Liver (tissue), 9 donors: ENCODE results near the gene STRIT1. TPM values are rescaled to one million over a fixed set of nuclear protein-coding genes. Genes with fewer than 3 reads are reported as not detected.

ENCODE experiments used
- DNase-seq: peaks from one replicate; pipeline ENCODE4 v3.0.0-alpha.2; 2017; ENCODE audit warnings: low spot score
- H3K27ac ChIP-seq, 2 donors: one replicate each; pipeline ENCODE4 v1.7.0; 2013; ENCODE audit warnings: inconsistent platforms in 2 of 2, low read length in 2 of 2, control low read depth in 1 of 2, low read depth in 1 of 2, mild to moderate bottlenecking in 1 of 2
- H3K27me3 ChIP-seq, 4 donors: one replicate each; pipeline versions ENCODE4 v1.6.1 to v1.7.0; 2013; ENCODE audit warnings: low read length in 3 of 4, inconsistent platforms in 1 of 4, mild to moderate bottlenecking in 1 of 4, moderate library complexity in 1 of 4; ENCODE audit not compliant: control insufficient read depth in 4 of 4, insufficient read depth in 4 of 4
- H3K36me3 ChIP-seq, 4 donors: one replicate each; pipeline versions ENCODE4 v1.6.1 to v1.7.0; 2013; ENCODE audit warnings: low read length in 3 of 4, mild to moderate bottlenecking in 3 of 4, low read depth in 1 of 4, moderate library complexity in 1 of 4; ENCODE audit not compliant: control insufficient read depth in 4 of 4, insufficient read depth in 3 of 4
- H3K4me1 ChIP-seq, 4 donors: one replicate each; pipeline versions ENCODE4 v1.6.1 to v1.7.0; 2013; ENCODE audit warnings: low read length in 3 of 4, mild to moderate bottlenecking in 3 of 4, moderate library complexity in 1 of 4; ENCODE audit not compliant: control insufficient read depth in 4 of 4, insufficient read depth in 4 of 4
- H3K4me3 ChIP-seq, 3 donors: one replicate each; pipeline versions ENCODE4 v1.6.1 to v1.7.0; 2013; ENCODE audit warnings: low read length in 3 of 3, control low read depth in 1 of 3, low read depth in 1 of 3, mild to moderate bottlenecking in 1 of 3
- H3K9ac ChIP-seq, 2 donors: one replicate each; pipeline ENCODE4 v1.7.0; 2013; ENCODE audit warnings: low read length in 2 of 2, mild to moderate bottlenecking in 2 of 2, moderate library complexity in 2 of 2, control low read depth in 1 of 2, low read depth in 1 of 2
- H3K9me3 ChIP-seq, 4 donors: one replicate each; pipeline versions ENCODE4 v1.6.1 to v1.7.0; 2013; ENCODE audit warnings: low read length in 3 of 4; ENCODE audit not compliant: control insufficient read depth in 4 of 4
- EGR1 ChIP-seq, 2 donors: IDR thresholded peaks; 2 replicates each; pipeline ENCODE4 v1.6.1; 2016 to 2018; ENCODE audit warnings: antibody characterized with exemption in 2 of 2, low read depth in 2 of 2
- FOXA1 ChIP-seq: IDR thresholded peaks from 2 replicates; pipeline ENCODE4 v1.6.1; 2016; ENCODE audit warnings: antibody characterized with exemption
- FOXA2 ChIP-seq: IDR thresholded peaks from 2 replicates; pipeline ENCODE4 v1.6.1; 2016; ENCODE audit warnings: antibody characterized with exemption
- GABPA ChIP-seq, 2 donors: IDR thresholded peaks in 1 of 2; conservative IDR thresholded peaks in 1 of 2; 2 replicates each; pipeline ENCODE4 v1.6.1; 2016; ENCODE audit warnings: antibody characterized with exemption in 2 of 2, mild to moderate bottlenecking in 1 of 2, moderate library complexity in 1 of 2
- HNF4A ChIP-seq, 2 donors: conservative IDR thresholded peaks; 2 replicates each; pipeline ENCODE4 v1.6.1; 2016; ENCODE audit warnings: antibody characterized with exemption in 2 of 2, mild to moderate bottlenecking in 2 of 2
- HNF4G ChIP-seq: IDR thresholded peaks from 2 replicates; pipeline ENCODE4 v1.6.1; 2016; ENCODE audit warnings: antibody characterized with exemption
- JUND ChIP-seq, 2 donors: IDR thresholded peaks; 2 replicates each; pipeline ENCODE4 v1.6.1; 2016; ENCODE audit warnings: antibody characterized with exemption in 2 of 2
- NR2F2 ChIP-seq: IDR thresholded peaks from 2 replicates; pipeline ENCODE4 v1.6.1; 2016; ENCODE audit warnings: antibody characterized with exemption
- RAD21 ChIP-seq, 2 donors: IDR thresholded peaks; 2 replicates each; pipeline ENCODE4 v1.6.1; 2016; ENCODE audit warnings: antibody characterized with exemption in 2 of 2, mild to moderate bottlenecking in 2 of 2
- RXRA ChIP-seq, 2 donors: IDR thresholded peaks; 2 replicates each; pipeline ENCODE4 v1.6.1; 2017 to 2018; ENCODE audit warnings: antibody characterized with exemption in 2 of 2, mild to moderate bottlenecking in 1 of 2
- SP1 ChIP-seq: IDR thresholded peaks from 2 replicates; pipeline ENCODE4 v1.6.1; 2018; ENCODE audit warnings: antibody characterized with exemption, mild to moderate bottlenecking
- TAF1 ChIP-seq: conservative IDR thresholded peaks from 2 replicates; pipeline ENCODE4 v1.6.1; 2016; ENCODE audit warnings: antibody characterized with exemption, mild to moderate bottlenecking
- YY1 ChIP-seq: IDR thresholded peaks from 2 replicates; pipeline ENCODE4 v1.6.1; 2016; ENCODE audit warnings: antibody characterized with exemption, mild to moderate bottlenecking
- WGBS: extraction: QIAGEN DNeasy Blood & Tissue Kit; methylation state at CpG from one replicate; pipeline ENCODE4 v1.1.7; 2013; 5-methylcytosine and 5-hydroxymethylcytosine counted together
- polyA plus RNA-seq, 2 donors: library from polyadenylated mRNA; stranded (reverse) in 1 of 2; unstranded in 1 of 2; fragments of 200-250 nt in 1 of 2; fragments of >200 nt in 1 of 2; fragmentation: Nextera tagmentation in 1 of 2; extraction: Ambion mirVana in 1 of 2; gene quantifications; one replicate each; pipeline versions ENCODE4 v1.2.1 to v1.2.3, GENCODE V29; 2013 to 2015
- total RNA-seq, 2 donors: library from RNA; depleted of rRNA; stranded (reverse); fragments of >200 nt; gene quantifications; one replicate each; pipeline ENCODE4 v1.2.3, GENCODE V29; 2014
- TF ChIP-seq, protein P1 (sequence below): fragments of 150-350 bp; IDR thresholded peaks from 2 replicates; pipeline ENCODE4 v1.5.1; 2017; ENCODE audit warnings: improper control_type of control experiment, low read depth, low read length; ENCODE audit not compliant: missing input control
- TF ChIP-seq, protein P2 (sequence below): IDR thresholded peaks from 2 replicates; pipeline ENCODE4 v1.6.1; 2016; ENCODE audit warnings: antibody characterized with exemption
- TF ChIP-seq, protein P3 (sequence below): IDR thresholded peaks from 2 replicates; pipeline ENCODE4 v1.6.1; 2016; ENCODE audit warnings: antibody characterized with exemption, mild to moderate bottlenecking
- TF ChIP-seq, protein P4 (sequence below): IDR thresholded peaks from 2 replicates; pipeline ENCODE4 v1.6.1; 2016; ENCODE audit warnings: antibody characterized with exemption
- TF ChIP-seq, protein P5 (sequence below): IDR thresholded peaks from 2 replicates; pipeline ENCODE4 v1.6.1; 2016; ENCODE audit warnings: antibody characterized with exemption
- donor health status: healthy.
- donor health status: healthy.
- donor health status: healthy.
- donor health status: healthy.
- donor health status: healthy.

The STRIT1 gene
- total and polyA plus RNA-seq, 4 donors, result not detected

DNA sequence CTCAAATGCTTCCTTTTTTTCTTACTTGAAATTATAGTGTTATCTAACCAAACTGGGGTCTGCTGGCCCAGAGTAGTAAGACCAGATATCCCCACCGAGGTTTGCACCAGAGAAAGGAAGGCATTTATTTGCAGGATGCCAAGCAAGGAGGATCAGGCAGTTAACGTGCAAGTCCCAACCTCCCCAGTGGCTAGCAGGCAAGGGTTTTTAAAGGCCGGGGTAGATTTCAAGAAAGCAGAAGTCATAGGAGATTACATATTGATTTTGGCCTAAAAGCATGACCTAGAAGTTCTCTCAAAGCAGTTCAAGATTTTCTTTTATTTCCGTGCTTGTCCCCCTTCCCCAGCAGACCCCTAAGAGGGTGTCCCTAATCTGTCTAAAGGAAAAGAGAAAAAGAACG is 32.8 kb upstream of the STRIT1 start:
- no peak for TF ChIP-seq YY1
- TF ChIP-seq, protein P1, sequence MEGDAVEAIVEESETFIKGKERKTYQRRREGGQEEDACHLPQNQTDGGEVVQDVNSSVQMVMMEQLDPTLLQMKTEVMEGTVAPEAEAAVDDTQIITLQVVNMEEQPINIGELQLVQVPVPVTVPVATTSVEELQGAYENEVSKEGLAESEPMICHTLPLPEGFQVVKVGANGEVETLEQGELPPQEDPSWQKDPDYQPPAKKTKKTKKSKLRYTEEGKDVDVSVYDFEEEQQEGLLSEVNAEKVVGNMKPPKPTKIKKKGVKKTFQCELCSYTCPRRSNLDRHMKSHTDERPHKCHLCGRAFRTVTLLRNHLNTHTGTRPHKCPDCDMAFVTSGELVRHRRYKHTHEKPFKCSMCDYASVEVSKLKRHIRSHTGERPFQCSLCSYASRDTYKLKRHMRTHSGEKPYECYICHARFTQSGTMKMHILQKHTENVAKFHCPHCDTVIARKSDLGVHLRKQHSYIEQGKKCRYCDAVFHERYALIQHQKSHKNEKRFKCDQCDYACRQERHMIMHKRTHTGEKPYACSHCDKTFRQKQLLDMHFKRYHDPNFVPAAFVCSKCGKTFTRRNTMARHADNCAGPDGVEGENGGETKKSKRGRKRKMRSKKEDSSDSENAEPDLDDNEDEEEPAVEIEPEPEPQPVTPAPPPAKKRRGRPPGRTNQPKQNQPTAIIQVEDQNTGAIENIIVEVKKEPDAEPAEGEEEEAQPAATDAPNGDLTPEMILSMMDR, result no peak
- TF ChIP-seq, protein P2, sequence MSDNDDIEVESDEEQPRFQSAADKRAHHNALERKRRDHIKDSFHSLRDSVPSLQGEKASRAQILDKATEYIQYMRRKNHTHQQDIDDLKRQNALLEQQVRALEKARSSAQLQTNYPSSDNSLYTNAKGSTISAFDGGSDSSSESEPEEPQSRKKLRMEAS, result no peak
- TF ChIP-seq NR2F2, result no peak
- no peak for TF ChIP-seq SP1
- TF ChIP-seq, protein P3, sequence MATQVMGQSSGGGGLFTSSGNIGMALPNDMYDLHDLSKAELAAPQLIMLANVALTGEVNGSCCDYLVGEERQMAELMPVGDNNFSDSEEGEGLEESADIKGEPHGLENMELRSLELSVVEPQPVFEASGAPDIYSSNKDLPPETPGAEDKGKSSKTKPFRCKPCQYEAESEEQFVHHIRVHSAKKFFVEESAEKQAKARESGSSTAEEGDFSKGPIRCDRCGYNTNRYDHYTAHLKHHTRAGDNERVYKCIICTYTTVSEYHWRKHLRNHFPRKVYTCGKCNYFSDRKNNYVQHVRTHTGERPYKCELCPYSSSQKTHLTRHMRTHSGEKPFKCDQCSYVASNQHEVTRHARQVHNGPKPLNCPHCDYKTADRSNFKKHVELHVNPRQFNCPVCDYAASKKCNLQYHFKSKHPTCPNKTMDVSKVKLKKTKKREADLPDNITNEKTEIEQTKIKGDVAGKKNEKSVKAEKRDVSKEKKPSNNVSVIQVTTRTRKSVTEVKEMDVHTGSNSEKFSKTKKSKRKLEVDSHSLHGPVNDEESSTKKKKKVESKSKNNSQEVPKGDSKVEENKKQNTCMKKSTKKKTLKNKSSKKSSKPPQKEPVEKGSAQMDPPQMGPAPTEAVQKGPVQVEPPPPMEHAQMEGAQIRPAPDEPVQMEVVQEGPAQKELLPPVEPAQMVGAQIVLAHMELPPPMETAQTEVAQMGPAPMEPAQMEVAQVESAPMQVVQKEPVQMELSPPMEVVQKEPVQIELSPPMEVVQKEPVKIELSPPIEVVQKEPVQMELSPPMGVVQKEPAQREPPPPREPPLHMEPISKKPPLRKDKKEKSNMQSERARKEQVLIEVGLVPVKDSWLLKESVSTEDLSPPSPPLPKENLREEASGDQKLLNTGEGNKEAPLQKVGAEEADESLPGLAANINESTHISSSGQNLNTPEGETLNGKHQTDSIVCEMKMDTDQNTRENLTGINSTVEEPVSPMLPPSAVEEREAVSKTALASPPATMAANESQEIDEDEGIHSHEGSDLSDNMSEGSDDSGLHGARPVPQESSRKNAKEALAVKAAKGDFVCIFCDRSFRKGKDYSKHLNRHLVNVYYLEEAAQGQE, result no peak
- TF ChIP-seq JUND (IDR thresholded peaks at IDR 0.05), result no peak
- TF ChIP-seq FOXA2, result no peak
- no peak for TF ChIP-seq GABPA (IDR thresholded peaks at IDR 0.05 in 1 of 2, conservative IDR thresholded peaks at IDR 0.05 in 1 of 2)
- no peak for TF ChIP-seq FOXA1
- no peak for TF ChIP-seq RXRA (IDR thresholded peaks at IDR 0.05)
- no peak for TF ChIP-seq HNF4G
- no peak for TF ChIP-seq EGR1 (IDR thresholded peaks at IDR 0.05; ENCODE audit: low read depth in 2 of 2)
- TF ChIP-seq, protein P4, sequence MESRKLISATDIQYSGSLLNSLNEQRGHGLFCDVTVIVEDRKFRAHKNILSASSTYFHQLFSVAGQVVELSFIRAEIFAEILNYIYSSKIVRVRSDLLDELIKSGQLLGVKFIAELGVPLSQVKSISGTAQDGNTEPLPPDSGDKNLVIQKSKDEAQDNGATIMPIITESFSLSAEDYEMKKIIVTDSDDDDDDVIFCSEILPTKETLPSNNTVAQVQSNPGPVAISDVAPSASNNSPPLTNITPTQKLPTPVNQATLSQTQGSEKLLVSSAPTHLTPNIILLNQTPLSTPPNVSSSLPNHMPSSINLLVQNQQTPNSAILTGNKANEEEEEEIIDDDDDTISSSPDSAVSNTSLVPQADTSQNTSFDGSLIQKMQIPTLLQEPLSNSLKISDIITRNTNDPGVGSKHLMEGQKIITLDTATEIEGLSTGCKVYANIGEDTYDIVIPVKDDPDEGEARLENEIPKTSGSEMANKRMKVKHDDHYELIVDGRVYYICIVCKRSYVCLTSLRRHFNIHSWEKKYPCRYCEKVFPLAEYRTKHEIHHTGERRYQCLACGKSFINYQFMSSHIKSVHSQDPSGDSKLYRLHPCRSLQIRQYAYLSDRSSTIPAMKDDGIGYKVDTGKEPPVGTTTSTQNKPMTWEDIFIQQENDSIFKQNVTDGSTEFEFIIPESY, result no peak
- no peak for TF ChIP-seq HNF4A (conservative IDR thresholded peaks at IDR 0.05)
- TF ChIP-seq TAF1, result no peak
- TF ChIP-seq, protein P5, sequence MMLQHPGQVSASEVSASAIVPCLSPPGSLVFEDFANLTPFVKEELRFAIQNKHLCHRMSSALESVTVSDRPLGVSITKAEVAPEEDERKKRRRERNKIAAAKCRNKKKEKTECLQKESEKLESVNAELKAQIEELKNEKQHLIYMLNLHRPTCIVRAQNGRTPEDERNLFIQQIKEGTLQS, result no peak
- TF ChIP-seq RAD21 (IDR thresholded peaks at IDR 0.05), result no peak
- Histone ChIP-seq H3K27ac (no peak overlapping the region), H3K4me1 (no peaks in the 10 kb centered on the region), H3K9me3 (no peaks in the 10 kb centered on the region), H3K36me3 (no peaks in the 10 kb centered on the region), H3K9ac (no peak overlapping the region), H3K27me3 (no peaks in the 10 kb centered on the region), H3K4me3 (no peak overlapping the region)
- WGBS, result 76% methylated on average over 5 of the region's 5 CpGs
- DNase-seq, result no peak
